Activated CD4-positive, alpha-beta T cell treated with anti-CD3 and anti-CD28 coated beads for 1 hour (primary cell): ENCODE data around the gene SGMS1.
"Not testable (repeated sequence)": the region's sequence is repeated elsewhere in the genome, so short reads cannot be mapped to it uniquely, and the experiment has no call there.

Source experiments
- DNase-seq: peaks from one replicate; pipeline ENCODE4 v3.0.0-alpha.2; 2020

The SGMS1 gene

GRCh38 chr10:50445777-50446176, 178.0 kb downstream of the SGMS1 start:
- DNase-seq, result not testable (repeated sequence)

DNA sequence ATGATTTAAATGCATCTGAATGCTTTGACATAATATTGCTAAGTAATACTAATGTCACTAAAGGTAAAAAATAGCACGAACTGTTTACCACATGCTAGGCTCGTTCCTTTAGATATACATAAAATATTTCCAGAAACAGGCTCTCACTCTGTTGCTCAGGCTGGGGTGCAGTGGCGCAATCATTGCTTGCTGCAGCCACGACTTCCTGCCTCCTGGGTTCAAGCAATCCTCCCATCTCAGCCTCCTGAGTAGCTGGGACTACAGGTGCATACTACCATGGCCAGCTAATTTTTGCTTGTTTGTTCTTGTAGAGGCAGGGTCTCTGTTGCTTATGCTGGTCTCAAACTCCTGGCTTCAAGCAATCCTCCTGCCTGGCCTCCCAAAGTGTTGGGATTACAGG, 183.3 kb downstream of the SGMS1 start:
- no peak for DNase-seq

GRCh38 chr10:50439806-50440205, 183.9 kb downstream of the SGMS1 start:
- no peak for DNase-seq

GRCh38 chr10:50439187-50439586, 184.6 kb downstream of the SGMS1 start:
- DNase-seq, result no peak

GRCh38 chr10:50438049-50438936, 185.5 kb downstream of the SGMS1 start:
- no peak for DNase-seq

DNA sequence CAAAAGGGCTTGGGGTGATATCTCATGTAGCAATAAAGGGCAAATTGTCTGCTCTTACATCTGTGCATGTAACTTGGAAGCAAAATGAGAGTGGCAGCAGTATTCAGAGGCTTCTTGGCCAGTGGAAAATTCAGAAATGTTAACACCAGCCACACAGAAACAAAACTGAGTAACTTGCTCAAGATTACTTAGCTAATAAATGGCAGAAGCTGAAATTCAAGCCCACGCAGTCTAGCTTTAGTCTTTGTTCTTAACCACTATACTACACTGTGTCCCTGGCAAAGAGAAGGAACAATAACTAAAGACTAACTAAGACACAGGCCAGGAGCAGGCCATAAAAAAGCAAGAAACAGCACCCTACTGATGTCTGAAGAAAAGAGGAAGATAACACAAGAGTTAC, 186.5 kb downstream of the SGMS1 start:
- DNase-seq, result no peak

DNA sequence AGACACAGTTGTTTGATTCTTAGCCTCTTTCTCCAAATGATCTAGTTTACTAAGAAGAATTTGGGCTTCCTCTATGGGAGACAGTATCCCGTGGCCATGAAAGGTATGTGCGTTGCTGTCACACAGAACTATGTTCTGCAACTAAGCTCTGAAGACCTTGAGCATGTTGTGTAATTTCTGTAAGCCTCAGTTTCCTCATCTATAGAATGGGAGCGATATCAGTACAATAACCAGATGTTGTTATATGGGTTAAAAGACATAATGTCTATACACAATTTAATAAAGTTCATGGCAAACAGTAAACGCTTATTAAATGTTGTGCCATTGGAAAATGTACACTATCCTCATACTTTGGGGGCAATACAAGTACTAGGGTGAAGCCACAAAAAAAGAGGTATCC, 187.0 kb downstream of the SGMS1 start:
- no peak for DNase-seq

GRCh38 chr10:50432211-50433009, 191.3 kb downstream of the SGMS1 start:
- no peak for DNase-seq

GRCh38 chr10:50431791-50432190, 192.0 kb downstream of the SGMS1 start:
- no peak for DNase-seq

DNA sequence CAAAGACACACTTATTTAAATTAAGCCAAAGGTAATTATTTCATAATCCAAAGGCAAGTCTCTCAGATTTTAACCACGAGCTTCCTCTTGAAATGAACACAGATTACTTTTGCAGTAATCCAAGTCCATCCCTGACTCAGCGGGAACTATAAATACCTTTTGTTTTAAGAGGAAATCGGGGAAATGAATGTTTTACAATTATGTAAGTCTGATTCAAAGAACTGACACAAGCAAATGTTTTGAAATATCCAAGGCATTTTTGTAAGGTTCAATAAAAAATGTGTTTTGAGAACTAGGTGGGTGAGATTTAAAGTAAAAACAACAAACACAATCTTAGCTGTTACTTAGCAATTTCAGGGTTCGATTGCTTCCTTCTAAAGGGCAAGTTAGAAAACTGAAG, 192.6 kb downstream of the SGMS1 start:
- DNase-seq, result no peak

DNA sequence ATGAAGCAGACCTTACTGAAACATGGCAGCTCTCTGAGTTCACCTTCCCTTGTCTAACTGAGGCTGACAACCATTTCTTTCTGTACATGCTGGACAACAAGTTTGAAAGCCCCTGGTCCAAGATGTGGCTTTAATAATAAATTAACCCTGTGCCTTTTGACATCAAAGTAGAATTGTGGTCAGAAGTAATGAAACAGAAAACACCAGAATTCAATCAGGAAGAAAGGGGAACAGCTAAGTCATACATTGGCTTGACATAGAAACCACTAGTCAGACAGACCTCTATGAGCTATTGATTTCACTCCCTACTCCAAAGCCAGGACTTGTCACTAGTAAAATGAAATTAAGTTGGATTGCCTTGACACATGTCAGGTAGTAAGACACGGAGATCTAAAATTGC, 197.3 kb downstream of the SGMS1 start:
- DNase-seq, result no peak

DNA sequence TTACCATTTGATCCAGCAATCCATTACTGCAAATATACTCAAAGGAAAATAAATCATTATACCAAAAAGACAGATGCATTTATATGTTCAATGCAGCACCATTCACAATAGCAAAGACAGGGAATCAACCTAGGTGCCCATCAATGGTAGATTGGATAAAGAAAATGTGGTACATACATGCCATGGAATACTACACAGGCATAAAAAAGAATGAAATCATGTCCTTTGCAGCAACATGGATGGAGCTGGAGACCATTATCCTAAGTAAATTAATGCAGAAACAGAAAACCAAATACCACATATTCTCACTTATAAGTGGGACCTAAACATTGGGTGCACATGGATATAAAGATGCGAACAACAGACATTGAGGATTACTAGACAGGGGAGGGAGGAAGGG, 198.5 kb downstream of the SGMS1 start:
- DNase-seq, result not testable (repeated sequence)

GRCh38 chr10:50423448-50423847, 200.3 kb downstream of the SGMS1 start:
- DNase-seq, result no peak

DNA sequence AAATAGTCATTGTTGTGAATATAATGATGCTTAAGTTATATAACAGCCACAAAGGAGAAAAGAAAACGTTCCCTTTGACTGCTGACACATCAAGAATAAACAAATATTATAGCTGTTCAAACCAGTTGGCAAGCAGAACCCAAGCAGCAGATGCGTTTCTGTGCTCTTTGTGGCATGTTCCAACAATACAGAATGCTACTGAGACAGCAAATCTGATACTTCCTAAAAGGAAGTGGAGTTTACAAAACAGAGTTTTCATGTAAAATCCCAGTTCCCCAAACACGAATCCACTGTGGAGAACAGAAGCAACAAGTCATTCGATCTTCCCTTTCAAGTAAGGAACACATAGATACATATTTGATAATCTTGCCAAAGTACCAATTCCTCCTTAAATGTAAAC, 201.5 kb downstream of the SGMS1 start:
- no peak for DNase-seq

GRCh38 chr10:50421026-50421719, 202.6 kb downstream of the SGMS1 start:
- DNase-seq, result no peak

DNA sequence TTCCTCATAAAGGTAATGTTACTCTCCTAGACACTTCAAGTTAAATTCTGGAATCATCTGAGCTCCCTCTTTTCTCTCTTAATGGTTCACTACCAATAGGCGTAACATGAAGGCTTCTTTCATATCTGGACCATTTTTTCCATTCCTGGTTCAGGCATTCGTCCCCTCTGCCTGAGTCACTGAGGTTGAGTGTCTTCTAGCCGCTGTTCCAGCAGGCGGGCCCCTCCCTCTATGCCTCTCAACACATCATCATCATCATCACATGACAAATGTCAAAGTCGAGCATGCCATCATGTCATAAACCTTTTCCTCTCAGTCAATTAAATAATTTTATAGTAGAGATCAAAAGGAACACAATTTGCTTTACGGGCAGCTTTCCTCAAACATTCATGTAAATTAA, 203.6 kb downstream of the SGMS1 start:
- DNase-seq, result no peak

DNA sequence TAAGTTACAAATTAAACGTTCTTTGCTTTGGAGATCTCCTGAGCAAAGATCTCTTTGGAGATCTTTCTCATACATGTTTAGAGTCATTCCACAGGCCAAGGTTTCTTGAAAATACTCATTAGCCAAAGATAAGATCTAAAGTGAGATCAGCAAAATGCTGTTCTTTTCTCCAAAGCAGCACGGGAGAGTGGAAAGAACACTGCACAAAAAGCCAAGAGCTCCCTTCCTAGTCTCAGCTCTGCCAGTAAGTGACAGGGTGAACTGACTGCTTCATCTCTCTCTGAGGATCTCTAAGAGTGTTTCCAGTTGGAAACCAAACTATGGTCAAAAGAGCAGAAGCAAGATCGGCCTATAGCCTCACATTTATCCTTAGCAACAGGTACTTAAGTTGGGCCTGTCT, 204.0 kb downstream of the SGMS1 start:
- no peak for DNase-seq

DNA sequence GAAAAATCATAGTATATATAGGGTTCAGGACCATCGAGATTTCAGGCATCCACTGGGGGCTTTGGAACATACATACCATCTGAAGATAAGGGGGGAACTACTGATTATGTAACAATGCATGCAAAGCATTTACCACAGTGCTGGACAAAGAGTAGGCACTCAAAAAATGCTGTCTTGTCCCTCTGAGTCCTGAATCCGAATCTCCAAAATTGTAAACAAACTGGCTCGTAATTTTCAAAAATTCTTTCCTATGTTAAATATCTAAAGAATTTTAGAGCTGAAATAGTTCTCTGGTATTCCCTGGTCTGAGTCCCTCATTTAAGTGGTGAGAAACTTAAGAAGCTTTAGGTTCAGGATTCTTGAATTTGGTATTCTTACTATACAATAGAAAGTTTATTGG, 204.7 kb downstream of the SGMS1 start:
- DNase-seq, result no peak

- DNase-seq, result no peak
Measured at GRCh38 chr10:50417886-50418830, 205.6 kb downstream of the SGMS1 start.

DNA sequence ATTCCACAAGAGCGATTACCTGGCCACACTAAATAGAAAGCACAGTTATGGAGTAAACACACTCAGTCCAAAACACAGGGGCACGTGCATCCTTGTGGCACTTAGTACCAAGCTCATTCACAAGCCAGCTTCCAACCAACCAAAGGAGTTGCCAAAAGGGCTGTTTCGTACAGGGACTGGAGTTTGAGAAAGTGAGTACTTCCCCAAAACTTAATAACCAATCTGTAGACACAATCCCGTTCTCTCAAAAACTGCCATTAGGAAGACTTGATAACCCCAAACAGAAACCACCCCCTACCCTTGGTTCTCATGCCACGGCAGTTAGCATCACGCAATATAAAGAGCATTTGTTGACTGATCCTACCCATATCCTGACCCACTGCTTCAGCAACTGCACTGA, 206.3 kb downstream of the SGMS1 start:
- DNase-seq, result no peak

DNA sequence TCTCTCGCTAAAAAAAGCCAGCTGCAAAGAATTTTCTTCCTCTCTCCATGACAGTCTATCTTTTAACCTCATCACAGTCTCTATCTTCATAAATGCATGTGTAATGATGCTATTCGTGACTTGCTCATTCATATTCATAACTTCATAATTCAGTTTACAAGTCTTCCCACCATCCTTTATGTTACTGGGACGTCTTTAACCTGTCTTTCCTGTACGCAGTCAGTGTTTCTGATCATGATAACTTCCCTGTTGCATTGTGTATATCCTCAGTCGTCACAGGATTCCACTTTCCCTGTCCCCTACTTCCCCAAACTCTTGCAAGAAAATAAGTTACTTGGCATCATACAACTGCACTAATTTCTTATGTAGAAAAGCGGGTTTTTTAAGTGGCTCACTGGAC, 206.9 kb downstream of the SGMS1 start:
- DNase-seq, result no peak

DNA sequence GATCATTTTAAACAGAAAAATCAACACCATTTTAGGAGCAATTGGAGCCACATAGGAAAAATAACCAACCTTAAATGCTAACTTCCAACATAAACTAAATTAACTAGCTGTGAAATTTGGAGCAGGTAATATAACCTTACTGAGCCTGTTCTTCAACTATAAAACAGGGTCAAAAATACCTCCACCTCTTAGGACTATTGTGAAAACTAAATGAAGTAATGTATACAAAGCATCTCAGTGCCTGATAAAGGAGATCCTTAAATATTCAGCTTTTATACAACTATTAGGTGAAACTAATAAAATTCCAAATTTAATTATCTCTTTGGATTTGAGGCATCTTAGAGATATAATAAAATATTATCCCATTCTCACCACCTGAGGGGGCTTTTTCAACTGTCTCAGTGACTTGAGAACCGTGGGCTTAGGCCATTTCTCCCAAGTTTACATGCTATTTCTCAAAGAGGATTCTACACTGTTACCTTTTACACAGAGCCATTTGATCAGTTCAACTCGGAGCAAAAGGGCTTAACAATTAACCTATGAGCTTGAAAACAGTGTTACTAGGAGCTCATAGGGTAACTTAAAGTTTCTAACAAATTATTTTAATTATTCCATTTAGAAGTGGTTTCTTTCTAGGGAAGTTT, 207.5 kb downstream of the SGMS1 start:
- DNase-seq, result no peak
